SU-DHL-6 (cell line): ENCODE data around the gene ZFP69B.

Experiments
- EZH2phosphoT487 ChIP-seq: fragments of 200-600 bp; sonication (generic), shearing (Covaris generic); conservative IDR thresholded peaks from 2 replicates; pipeline ENCODE4 v1.6.1; 2018; ENCODE audit warnings: mild to moderate bottlenecking, antibody characterized with exemption, low read length, moderate library complexity, mixed read lengths
- TF ChIP-seq, protein P1 (sequence below): fragments of 200-600 bp; sonication (generic); IDR thresholded peaks from one replicate; pipeline ENCODE4 v1.5.1; 2017; ENCODE audit warnings: antibody characterized with exemption, mild to moderate bottlenecking, low read length, moderate library complexity; ENCODE audit not compliant: insufficient read depth, poor library complexity, severe bottlenecking

DNA sequence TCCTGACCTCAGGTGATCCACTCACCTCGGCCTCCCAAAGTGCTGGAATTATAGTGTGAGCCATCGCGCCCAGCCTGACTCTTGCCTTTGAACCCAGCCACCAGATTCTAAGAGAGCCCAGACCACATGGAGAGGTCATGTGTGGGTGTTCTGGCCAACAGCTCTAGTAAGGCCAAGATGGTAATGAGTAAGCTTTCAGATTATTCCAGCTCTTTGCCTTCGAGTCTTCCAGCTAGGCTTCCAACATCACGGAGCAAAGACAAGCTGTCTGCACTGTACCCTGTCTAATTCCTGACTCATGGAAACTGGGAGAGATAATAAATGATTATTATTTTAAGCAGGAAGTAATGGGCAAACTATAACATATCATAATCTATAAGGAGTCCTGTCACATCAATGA lies 14.8 kb upstream of the ZFP69B start:
- TF ChIP-seq, protein P1, sequence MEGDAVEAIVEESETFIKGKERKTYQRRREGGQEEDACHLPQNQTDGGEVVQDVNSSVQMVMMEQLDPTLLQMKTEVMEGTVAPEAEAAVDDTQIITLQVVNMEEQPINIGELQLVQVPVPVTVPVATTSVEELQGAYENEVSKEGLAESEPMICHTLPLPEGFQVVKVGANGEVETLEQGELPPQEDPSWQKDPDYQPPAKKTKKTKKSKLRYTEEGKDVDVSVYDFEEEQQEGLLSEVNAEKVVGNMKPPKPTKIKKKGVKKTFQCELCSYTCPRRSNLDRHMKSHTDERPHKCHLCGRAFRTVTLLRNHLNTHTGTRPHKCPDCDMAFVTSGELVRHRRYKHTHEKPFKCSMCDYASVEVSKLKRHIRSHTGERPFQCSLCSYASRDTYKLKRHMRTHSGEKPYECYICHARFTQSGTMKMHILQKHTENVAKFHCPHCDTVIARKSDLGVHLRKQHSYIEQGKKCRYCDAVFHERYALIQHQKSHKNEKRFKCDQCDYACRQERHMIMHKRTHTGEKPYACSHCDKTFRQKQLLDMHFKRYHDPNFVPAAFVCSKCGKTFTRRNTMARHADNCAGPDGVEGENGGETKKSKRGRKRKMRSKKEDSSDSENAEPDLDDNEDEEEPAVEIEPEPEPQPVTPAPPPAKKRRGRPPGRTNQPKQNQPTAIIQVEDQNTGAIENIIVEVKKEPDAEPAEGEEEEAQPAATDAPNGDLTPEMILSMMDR, result no peak
- TF ChIP-seq EZH2phosphoT487, result no peak
